Stimulated activated CD8-positive, alpha-beta memory T cell treated with anti-CD3 and anti-CD28 coated beads, Interleukin-15, amount 100 ng/mL, for 1 hour (primary cell): ENCODE measurements around the gene SCNN1B.

Experiments used
- DNase-seq: peaks from one replicate; pipeline ENCODE4 v3.0.0-alpha.2; 2020; ENCODE audit warnings: low read depth

Gene SCNN1B

DNA sequence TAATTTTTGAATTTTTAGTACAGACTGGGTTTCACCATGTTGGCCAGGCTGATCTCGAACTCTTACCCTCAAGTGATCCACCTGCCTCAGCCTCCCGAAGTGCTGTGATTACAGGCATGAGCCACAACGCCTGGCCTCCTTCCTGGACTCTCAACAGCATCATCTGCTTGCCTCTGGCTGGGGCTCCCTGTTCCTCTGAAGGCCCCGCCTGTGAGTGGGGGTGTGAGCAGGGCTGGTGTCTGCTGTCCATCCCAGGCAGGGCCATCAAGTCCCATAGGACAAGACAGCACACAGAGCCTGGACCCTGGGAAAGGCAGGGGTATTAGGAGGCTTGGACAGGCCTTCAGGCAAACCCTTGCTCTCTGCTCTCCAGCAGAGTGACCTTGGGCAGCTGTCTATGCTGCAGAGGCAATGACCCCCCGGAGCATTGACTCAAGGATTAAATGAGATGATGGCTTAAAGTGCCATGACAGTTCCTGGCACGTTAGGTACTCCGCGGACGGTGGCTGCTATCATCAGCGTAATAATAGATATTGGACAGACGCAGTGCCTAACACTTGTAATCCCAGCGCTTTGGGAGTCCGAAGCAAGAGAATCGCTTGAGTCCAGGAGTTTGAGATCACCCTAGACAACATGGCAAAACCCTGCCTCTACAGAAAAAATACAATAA, 19.2 kb downstream of the SCNN1B start:
- no peak for DNase-seq

DNA sequence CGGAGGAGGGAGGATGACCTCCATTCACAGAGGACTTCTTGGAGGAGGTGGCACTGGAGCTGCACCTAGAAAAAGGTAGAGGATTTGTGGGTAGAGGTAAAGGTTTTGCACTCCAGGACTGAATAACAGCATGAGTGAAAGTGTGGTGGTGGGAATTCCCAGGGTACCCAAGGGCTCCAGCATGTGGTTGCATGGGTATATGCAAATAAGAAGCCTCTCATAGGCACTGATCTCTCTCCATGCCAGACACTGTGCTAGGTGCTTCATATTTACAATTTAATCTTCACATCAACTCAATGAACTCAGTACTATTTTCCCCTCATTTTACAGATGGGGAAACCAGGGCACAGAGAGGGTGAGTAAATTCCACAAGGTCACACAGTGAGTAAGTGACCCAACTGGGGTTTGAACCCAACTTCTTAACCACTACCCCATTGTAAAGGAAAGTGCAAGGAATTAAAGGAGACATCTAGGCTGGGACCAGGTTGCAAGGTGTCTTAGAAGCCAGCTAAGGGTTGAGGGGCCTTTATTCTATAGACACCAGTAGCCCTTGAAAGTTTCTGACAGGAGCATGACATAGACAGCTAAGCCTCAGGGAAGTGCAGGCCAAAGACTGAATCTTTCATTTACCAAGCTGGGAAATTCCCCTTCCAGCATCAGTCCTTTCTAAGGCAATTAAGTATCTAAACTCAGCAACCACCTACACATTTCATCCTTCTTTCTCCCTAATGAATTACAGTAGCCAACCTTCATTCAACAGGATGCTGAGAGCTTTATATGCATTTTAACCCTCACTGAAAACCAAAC, 21.3 kb downstream of the SCNN1B start:
- DNase-seq = no peak

DNA sequence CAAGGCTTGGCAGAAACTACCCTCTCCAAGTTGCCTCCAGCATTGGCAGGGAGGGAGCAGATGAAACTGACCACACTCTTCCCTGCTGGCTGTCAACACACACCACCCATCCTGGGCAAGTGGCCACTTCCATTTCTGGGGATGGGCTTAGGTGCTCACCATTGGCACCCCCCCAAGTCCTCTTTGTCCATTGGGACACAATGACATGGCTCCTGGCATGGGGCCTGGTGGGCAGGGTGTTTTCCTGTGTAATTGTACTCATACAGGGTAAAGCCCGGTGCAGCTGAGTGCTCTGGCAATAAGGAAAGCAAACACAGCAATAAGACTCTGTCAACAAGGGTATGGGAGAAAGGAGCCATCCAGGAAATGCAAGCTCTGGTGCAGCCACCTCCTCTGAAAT, 22.6 kb downstream of the SCNN1B start:
- no peak for DNase-seq

DNA sequence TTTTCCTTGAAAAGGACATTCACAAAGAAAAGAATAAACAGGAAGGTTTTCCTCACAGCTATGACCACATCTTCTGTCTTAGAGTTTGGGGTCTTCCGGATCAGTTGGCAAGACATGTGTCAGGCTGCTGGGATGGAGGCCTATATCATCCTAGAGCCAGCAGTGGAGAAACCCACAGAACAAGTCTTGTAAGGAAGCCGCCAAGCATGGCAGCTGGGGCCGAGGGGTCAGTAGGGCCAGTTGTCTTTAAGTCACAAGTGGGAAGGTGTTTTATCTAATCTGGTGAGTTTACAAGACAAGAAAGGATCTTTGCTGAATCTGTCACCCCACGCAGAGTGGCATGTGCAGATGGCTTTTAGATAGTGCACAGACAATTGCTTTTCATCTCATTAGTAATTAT, 25.7 kb downstream of the SCNN1B start:
- no peak for DNase-seq

DNA sequence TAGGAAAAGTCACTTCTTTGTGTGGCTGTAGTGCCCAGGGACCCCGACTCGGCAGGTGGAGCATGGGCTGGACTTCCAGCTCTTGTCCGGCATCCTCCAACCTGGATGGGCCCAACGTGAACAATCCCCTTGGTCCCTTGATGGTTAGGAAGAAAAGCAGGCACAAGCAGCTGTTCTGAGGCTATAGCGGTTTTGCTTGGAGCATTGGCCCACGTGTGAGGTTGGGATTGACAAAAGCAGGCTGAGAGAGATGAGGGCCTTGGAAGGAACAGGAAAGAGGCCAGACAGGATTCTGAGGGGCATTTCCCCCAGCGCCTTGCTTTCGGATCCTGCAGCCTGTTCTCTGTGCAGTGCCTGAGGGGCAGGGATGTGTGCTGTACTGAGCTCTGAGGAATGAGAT, 28.1 kb downstream of the SCNN1B start:
- no peak for DNase-seq

DNA sequence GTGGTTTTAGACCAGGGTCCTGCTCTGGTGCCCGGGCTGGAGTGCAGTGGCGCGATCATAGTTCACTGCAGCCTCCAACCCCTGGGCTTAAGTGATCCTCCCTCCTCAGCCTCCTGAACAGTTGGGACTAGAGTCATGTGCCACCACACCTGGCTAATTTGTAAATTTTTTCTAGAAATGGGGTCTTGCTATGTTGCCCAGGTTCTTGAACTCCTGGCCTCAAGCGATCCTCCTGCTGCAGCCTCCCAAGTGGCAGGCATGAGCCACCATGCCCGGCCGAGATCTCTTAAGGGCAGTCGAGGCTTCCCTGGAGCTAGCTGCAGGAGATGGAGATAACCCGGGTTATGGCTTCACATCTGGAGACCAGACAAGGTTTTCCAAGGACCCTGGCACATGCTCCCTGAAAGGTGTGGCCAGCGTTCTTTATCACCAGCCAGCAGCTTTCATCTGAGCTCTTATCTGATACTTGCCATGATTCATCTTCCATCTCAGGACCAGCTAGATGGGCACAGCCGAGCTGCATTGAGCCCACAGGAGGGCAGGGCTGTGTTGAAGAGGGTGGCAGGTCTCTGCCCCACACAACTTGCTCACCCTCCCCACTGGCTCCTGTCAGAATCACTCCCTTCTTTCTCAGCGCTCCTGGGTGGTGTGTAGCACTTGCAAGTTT, 28.6 kb downstream of the SCNN1B start:
- DNase-seq = no peak

DNA sequence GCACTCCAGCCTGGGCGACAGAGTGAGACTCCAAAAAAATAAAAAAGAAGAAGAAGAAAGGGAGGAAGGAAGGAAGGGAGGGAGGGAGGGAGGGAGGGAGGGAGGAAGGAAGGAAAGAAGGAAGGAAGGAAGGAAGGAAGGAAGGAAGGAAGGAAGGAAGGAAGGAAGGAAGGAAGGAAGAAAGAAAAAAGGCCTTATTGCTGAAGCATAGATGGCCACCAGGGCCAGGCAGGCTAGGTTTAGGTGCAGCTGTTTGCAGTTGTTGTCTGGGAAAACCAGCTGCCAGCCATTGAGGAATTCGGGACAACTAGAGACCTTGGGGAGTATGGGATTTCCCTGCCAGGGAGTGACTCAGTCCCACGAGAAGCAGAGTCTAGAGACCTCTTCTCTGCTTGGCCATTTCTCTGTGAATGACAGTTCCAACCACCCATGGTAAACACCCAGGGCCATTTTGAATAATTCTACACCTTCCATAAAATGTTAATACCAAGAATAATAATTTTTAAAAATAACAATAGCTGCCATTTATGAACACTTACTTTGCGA, 31.0 kb downstream of the SCNN1B start:
- DNase-seq = no peak

DNA sequence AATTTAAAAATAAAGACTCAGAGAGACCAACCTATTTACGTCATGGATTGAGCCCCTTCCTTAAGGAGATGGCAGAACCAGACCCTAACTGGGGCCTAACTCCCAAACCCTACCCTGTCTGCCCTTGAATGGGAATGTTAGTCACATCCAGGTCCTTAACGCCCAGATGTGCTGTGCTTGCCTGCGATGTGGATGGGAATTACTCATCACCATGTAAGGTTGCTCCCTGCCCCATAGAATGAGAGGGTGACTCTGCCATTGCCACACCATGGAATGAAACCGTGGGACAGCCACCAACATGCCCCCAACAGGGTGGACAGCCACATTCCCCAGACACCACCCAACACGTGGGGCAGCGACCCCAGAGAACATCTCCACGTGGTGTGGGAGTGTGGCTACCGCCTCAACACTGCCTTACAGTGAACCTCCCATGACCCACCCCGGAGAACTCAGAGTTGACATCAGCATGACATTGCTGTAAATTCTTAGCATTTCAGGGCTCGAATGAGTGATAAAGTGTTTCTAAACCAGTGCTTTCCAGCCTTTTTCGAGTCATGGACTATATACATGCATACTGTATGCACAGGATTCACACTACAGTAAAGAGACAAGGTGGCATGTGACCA, 31.8 kb downstream of the SCNN1B start:
- DNase-seq = no peak

DNA sequence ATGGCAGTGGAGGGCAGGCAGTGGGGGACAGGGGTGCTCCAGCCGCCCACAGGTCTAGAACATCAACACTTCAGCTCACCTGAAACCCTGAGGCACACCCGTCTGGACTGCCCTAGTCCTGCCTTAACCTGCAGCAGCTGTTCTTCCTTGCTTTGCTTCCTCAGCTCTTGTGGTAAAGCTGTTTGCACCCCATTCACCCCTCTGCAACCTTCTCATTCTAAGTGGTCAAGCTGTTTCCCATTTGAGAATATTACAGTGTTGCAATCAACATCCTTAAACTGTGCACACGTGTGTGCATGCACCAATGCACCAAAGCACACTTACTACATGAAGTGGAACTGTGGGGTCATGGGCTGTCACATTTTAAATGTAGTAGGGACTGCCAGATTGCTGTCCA, 32.4 kb downstream of the SCNN1B start:
- DNase-seq = no peak

DNA sequence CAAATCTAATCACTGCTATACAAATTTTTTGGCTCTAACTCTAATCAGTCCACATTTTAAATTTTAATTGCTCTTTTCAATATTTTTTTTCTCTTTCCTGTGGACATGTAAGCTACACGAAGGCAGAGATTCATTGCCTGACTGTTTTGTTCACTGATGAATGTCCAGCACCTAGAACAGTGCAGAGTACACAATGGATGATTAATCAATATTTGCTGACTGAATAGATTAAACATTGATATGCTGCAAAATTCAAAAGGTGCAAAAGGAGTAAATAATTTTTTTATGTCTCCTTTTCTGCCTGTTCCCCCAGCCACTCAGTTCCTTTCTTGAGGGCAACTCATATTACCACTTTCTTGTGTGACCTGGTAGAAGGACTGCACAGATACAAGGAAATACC, 32.8 kb downstream of the SCNN1B start:
- DNase-seq = no peak

DNA sequence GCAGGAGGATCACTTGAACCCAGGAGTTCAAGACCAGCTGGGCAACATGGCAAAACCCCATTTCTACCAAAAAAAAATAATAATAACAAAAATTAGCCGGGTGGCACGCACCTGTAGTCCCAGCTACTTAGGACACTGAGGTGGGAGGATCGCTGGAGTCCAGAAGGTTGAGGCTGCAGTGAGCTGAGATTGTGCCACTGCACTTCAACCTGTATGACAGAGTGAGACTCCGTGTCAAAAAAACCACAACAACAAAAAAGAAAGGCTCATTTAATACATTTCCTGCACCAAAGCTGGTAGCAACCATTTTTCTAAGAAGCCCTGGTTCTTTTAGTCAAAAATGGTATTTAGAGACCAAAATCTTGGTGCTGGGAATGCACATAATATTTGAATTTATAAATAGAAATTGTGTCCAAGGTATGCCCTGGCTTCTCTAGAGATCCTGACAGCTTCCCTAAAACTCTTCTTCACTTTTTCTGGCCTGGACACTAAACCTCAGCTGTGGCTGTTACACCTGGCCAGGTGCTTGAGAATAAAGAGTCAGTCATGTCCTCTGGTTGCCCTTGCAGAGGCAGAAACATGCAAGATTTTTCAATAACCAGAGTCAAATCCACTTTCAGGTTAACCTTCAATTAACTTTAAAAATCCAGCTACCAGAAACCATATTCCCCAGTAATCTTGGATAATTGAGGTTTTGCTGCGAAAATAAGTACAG, 35.9 kb downstream of the SCNN1B start:
- DNase-seq = no peak

DNA sequence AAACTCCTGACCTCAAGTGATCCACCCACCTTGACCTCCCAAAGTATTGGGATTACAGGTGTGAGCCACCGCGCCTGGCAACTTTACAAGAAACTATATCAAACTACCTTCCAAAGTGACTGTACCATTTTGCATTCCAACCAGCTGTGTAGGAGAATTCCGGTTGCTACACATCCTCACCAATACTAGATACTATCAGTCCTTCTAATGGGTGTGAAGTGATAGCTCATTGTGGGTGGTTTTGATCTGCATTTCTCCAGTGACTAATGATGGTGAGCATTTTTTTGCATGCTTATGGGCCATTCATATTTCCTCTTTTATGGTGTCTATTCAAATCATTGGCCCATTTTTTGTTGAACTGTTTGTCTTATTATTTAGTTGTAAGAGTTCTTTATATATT, 37.7 kb downstream of the SCNN1B start:
- no peak for DNase-seq

DNA sequence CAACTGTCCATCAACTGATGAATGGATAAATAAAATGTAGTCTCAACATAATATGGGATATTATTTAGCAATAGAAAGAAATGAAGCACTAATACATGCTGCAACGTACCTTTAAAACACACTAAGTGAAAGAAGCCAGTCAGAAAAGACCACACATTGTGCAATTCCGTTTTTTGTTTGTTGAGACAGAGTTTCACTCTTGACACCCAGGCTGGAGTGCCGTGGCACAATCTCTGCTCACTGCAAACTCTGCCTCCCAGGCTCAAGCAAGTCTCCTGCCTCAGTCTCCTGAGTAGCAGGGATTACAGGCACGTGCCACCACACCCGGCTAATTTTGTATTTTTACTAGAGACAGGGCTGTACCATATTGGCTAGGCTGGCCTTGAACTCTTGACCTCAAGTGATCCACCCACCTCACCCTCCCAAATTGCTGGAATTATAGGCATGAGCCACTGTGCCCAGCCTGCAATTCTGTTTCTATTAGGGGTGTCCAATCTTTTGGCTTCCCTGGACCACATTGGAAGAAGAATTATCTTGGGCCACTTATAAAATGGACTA, 40.1 kb downstream of the SCNN1B start:
- no peak for DNase-seq

DNA sequence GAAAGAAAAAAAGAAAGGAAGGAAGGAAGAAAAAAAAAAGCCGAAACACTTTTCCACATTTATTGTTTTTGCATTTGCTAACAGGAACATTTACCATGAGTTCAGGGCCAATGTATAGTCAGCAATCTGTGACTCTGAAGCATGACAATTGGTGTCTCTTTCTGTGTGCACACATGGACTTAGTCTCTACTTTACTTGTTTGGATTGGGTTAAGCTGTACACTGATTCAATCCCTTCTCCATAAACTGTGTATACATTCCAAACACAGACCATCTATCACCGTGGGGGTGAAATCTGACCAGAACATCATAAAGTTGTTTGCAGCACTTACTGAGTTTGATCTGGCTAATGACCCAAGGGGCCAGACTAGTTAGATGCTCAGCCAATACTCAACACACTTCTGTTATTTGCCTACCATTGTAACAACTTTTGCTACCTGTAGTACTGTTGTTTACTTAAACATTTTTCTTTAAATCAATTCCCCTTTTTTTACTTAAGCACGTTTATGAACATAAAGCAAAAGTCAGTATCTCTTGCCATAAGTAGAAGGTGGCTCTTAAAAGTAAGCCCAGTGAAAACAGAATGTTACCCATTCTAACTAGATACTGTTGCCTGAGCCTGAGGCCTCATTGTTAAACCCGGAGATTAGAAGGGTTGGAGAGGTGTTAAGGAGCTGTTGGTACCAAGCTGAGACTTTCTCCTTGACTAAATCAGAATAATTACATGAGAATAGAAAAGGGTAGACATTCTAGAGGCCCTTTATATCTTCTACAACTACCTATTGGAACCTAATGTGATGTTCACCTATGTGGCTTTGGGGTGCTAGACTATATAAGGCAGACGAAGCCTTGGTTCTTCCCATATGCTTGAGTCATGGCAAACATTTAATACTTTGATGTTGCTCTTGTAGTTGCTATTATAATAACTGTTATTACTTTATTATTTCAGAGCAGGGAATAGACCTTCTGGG, 41.8 kb downstream of the SCNN1B start:
- DNase-seq = no peak

DNA sequence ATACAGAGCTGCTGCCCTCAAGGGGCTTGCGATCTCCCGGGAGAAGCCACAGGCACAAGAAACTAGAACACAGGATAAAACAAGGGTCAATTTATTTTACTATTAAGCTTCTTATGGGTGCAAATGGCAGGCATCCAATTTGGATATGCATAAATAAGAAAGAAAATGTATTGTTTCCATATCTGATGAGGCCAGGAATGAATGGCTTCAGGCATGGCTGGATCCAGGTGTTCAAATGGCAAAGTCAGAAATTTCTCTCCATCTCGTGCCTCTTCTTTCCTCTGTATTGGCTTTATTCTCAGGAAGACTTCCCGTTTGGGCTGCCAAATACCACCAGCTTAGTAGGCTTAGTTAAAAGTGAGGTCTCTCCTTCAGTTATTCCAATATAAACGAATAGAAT, 43.1 kb downstream of the SCNN1B start:
- DNase-seq = no peak

DNA sequence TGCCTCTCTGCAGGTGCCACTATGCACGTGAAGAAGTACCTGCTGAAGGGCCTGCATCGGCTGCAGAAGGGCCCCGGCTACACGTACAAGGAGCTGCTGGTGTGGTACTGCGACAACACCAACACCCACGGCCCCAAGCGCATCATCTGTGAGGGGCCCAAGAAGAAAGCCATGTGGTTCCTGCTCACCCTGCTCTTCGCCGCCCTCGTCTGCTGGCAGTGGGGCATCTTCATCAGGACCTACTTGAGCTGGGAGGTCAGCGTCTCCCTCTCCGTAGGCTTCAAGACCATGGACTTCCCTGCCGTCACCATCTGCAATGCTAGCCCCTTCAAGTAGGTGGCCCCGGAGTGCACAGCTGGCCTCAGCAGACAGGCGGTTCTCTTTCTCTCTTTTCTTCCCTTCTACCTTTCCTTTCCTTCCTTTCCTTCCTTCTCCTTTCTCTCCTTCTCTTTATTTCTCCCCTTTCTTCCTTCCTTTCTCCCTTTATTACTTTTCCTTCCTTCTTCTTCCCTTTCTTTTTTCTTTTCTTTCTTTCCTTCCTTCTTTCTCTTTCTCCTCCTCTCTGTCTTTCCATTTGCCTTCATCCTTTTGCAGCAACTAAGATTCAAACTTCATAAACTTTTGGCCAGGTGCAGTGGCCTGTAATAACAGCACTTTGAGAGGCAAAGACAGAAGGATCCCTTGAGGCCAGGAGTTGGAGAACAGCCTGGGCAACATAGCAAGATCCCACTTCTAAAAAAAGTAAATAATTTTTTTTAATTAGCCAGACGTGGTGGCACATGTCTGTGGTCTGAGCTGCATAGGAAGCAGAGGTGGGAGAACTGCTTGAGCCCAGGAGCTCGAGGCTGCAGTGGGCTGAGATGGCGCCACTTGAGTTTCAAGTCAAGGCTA, 46.7 kb downstream of the SCNN1B start:
- DNase-seq = no peak

DNA sequence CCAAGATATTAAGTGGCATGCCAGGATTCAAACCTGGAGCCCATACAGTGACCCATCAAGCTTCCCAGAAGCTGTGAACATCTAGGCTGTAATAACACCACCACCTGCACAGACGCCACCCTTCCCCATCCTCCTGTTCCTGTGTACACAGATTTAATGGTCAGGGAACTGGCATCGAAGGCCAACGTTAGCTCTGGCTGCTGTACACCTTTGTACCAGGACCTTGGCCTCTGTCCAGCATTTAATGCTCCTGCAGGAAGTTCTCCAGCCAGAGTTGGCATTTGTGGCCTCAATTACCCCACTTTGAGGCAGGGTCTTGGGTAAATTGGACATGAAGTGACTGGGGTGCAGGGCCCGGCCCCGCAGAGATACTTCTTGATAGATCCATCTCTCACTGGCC, 49.3 kb downstream of the SCNN1B start:
- no peak for DNase-seq

DNA sequence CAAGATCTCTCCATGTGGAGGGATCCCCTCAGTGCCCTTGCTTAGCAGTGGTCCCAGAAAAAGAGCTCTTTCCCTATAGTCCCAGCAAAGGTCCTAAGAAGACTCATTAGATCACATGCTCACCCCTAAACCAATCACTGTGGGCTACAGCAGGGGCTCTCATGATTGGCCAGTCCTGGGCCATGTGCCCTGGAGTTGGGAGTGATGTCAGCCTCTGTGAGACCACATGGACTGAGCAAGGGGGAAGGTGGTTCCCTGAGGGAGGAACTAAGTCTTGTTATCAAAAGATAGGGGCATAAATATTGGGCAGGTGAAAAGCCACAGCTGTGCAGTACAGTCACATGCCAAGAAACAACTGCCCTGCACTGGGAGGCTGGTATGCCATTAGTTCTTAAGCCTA, 51.3 kb downstream of the SCNN1B start:
- no peak for DNase-seq

DNA sequence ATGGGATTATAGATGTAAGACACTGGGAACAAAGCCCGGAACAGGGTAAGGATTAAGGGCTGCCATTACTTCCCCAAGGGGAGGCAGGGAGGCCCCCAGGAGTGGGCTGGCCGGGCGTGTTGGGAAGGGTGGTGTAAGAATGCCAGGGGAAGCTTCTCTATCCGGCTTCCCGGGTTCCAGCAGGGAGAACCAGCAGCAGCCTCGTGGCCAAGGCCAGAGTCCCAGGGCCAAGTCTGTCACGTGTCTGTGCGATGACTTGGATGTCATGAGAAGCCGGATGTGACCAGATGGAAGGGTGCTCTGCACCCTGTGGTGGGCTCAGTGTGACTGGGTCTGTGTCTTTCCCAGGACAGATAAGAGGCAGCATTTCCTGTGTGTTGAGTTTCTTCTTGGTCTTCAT, 52.1 kb downstream of the SCNN1B start:
- no peak for DNase-seq
